GM19025 (cell line): ENCODE data around the gene CD276.

Source experiments
- ATAC-seq: cut with Tn5 transposase; IDR thresholded peaks from one replicate; pipeline ENCODE4 v1.9.1; 2021; ENCODE audit warnings: mild to moderate bottlenecking, low read depth, moderate library complexity; ENCODE audit not compliant: unreplicated experiment

The CD276 gene

DNA sequence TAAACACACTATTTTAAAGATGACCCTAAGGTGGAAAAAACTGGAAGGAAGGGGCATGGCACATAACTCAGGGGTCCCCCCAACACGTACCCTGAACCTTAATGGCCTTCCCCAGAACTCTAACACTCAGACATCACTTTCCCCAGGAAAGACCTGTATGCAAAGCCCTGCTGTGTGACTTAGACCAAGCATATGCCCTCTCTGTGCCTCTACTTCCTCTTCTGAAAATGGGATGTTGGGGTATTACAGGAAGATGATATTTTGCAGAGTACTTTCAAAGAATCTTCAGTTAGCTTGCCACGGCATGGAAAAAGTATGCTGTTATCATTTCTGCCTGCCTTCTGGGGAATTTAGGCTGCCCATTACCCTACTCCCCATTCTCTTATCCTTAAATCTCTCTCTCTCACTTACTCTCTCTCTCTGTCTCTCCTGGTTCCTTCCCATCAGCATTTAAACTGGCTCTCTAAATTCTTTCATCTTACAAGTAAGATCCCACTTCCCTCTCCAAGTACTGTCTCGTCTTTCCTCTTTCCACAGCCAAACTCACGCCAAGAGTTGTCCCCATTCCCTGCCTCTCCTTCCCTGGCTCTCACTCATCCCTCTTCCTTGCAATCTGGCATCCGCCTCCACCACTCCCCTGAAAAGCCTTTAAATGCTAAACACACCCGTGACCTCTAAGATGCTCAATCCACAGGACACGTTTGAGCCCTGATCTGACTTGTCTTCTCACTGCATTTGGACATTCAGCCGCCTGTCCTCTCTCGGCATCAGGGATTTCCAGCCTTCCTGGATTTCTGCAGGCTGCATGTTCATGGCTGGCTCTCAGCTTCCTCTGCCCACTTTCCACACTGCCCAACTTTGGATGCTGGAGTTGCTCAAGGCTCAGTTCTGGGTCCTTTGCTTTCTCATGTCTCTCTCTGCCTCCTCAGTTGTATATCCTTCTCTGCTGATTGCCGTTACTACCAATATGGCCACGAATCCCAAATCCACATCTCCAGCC is 76.4 kb downstream of the CD276 start:
- ATAC-seq = no peak

DNA sequence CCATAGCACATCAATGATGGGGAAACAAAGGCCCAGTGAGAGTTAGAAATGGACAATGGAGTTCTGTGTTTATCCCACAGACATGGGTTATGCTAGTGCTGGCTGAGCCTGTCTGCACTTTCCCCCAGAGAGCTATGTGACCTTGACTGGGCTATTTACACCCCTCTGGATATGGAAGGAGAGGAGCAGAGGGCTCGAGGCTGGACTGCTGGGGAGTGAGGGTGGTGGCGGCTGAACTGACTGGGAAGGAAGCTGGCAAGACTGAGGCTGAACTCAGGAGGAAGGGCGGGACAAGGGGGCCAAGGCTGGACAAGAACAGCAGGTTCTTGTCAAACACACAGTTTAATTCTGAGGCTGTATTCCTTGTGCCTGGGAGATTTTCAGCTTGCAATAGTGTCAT is 79.7 kb downstream of the CD276 start:
- ATAC-seq = no peak
